Activated B cell treated with CpG ODN at 0.5 μM for 24 hours (primary cell): Measurements from ENCODE around the gene DNAI7. TPM values are rescaled to one million over a fixed set of nuclear protein-coding genes. Genes with fewer than 3 reads are reported as not detected.
A peak's percentile ranks its signal among the peaks of the same experiment; 100 is the strongest.

Experiments
- ATAC-seq: fragments of 200-7000 bp; cut with Tn5 transposase; one replicate; pipeline ENCODE4 v1.10.0; 2021; ENCODE audit warnings: low read depth, mild to moderate bottlenecking, moderate library complexity
- CTCF ChIA-PET: fragments of 350-600 bp; sonication (Branson Sonifier 250); formaldehyde crosslinking; loops from one replicate; lab custom pipeline; 2021; ENCODE audit warnings: antibody characterized with exemption; lab: Charles Lee
- POLR2A ChIA-PET: fragments of 350-600 bp; sonication (Branson Sonifier 250); formaldehyde crosslinking; loops from one replicate; lab custom pipeline; 2021; ENCODE audit warnings: antibody characterized with exemption; lab: Charles Lee
- DNase-seq: peaks from one replicate; pipeline ENCODE4 v3.0.0; 2022
- H3K27ac Mint-ChIP-seq: one replicate; pipeline ENCODE4 v1.8.0; 2020; ENCODE audit warnings: mixed read lengths
- H3K27me3 Mint-ChIP-seq: one replicate; pipeline ENCODE4 v1.8.0; 2021; ENCODE audit warnings: mixed read lengths
- H3K36me3 Mint-ChIP-seq: one replicate; pipeline ENCODE4 v1.8.0; 2021; ENCODE audit warnings: low read depth, mixed read lengths
- H3K4me1 Mint-ChIP-seq: one replicate; pipeline ENCODE4 v1.8.0; 2021; ENCODE audit warnings: mixed read lengths
- H3K4me3 Mint-ChIP-seq: one replicate; pipeline ENCODE4 v1.8.0; 2020; ENCODE audit warnings: mild to moderate bottlenecking, mixed read lengths
- H3K9me3 Mint-ChIP-seq: one replicate; pipeline ENCODE4 v1.8.0; 2020; ENCODE audit warnings: mixed read lengths
- intact Hi-C: fragments of 100-400 bp; cut with micrococcal nuclease; formaldehyde crosslinking; loops from one replicate; pipeline ENCODE4 v1.15.1; 2024
- total RNA-seq: library from RNA; stranded (reverse); gene quantifications from 2 replicates; pipeline ENCODE4 v1.2.3, GENCODE V29; 2022
- TF ChIP-seq, protein P1 (sequence below): fragments of 200-600 bp; IDR thresholded peaks from one replicate; pipeline ENCODE4 v1.8.0; 2022; ENCODE audit warnings: antibody characterized with exemption, mild to moderate bottlenecking

Gene DNAI7
- total RNA-seq, 1 donor from 2014 or later, result 0.27 TPM

DNA sequence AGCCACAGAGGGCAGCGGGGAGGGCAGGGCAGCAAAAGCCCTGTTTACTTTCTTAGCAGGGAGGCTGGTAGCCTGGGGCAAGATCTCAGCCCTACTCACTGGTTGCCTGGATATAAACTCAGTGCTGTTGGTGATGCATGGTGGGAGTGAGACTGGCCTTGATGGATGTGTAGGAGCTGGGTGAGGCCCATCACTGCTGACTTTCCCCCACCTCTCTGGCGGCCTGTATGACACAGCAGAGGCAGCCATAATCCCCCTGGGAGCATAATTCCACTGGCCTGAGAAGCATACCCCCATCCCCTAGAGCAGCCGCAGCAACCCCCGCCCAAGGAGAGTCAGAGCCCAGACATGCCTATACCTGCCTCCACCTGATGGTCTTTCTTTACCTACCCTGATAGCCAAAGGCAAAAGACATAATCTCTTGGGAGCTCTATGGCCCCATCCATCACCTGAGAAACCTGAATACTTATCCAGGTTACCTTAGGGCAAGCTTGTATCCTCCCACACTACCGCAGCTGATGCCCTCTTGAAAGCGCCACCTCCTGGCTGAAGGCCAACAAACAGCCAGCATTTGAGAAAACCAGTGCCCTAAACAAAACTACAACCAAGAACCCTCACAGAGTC, 59.3 kb downstream of the DNAI7 start:
- Mint-ChIP-seq H3K4me3 (no peak overlapping the region), H3K9me3 (peaks cover 14% of the 10 kb centered on the region), H3K36me3 (no peaks in the 10 kb centered on the region), H3K4me1 (no peaks in the 10 kb centered on the region), H3K27me3 (no peaks in the 10 kb centered on the region), H3K27ac (no peak overlapping the region)
- CTCF ChIA-PET, result interaction anchor here (1.2 to 1.6 kb wide), 3 partner anchors 9 to 143 kb away, joined by 3 to 5 read pairs (median 3); no protein-coding TSS in a partner anchor
- TF ChIP-seq, protein P1, sequence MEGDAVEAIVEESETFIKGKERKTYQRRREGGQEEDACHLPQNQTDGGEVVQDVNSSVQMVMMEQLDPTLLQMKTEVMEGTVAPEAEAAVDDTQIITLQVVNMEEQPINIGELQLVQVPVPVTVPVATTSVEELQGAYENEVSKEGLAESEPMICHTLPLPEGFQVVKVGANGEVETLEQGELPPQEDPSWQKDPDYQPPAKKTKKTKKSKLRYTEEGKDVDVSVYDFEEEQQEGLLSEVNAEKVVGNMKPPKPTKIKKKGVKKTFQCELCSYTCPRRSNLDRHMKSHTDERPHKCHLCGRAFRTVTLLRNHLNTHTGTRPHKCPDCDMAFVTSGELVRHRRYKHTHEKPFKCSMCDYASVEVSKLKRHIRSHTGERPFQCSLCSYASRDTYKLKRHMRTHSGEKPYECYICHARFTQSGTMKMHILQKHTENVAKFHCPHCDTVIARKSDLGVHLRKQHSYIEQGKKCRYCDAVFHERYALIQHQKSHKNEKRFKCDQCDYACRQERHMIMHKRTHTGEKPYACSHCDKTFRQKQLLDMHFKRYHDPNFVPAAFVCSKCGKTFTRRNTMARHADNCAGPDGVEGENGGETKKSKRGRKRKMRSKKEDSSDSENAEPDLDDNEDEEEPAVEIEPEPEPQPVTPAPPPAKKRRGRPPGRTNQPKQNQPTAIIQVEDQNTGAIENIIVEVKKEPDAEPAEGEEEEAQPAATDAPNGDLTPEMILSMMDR, result no peak
- DNase-seq (no peak), ATAC-seq (no peak)
- POLR2A ChIA-PET, result interaction anchor here (0.6 kb wide), 1 partner anchor 142 kb away, joined by 3 read pairs; no protein-coding TSS in a partner anchor
- intact Hi-C loops, result no loop called here

DNA sequence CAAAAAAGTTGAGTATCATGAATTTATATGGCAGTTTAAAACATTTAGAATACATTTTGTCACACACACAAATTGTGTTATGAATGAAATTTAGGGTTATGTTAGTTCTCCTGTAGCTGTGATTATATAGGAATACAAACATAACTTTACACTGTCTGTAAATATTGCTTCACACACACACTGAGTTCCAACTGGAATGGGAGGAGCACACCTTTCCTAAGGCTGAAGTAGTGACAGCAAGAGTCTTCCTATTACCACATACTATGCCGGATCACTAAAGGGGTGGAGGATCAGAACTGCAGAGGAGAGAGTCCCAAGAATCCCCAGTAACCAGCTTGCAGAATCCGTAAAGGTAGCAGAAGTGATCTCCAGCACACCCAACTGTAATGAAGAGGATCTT, 63.7 kb downstream of the DNAI7 start:
- H3K4me1 Mint-ChIP-seq, result peaks cover 7% of the 10 kb centered on the region
- no peak for ATAC-seq
- no peaks in the 10 kb centered on the region for H3K27me3 Mint-ChIP-seq
- no peak overlapping the region for H3K4me3 Mint-ChIP-seq
- ChIA-PET POLR2A (interaction anchor here (0.6 kb wide), 1 partner anchor 147 kb away, joined by 11 read pairs; no protein-coding TSS in a partner anchor), CTCF (interaction anchor here (0.8 to 8.2 kb wide), 8 partner anchors 13 to 171 kb away, joined by 3 to 117 read pairs (median 4); no protein-coding TSS in a partner anchor)
- no peak overlapping the region for H3K27ac Mint-ChIP-seq
- no peak for DNase-seq
- TF ChIP-seq, protein P1, result no peak
- no peaks in the 10 kb centered on the region for H3K9me3 Mint-ChIP-seq
- intact Hi-C loops, result loop anchor here (2.0 to 5.0 kb wide), 2 partner anchors 24 to 1924 kb away; no protein-coding TSS in a partner anchor
- no peaks in the 10 kb centered on the region for H3K36me3 Mint-ChIP-seq

DNA sequence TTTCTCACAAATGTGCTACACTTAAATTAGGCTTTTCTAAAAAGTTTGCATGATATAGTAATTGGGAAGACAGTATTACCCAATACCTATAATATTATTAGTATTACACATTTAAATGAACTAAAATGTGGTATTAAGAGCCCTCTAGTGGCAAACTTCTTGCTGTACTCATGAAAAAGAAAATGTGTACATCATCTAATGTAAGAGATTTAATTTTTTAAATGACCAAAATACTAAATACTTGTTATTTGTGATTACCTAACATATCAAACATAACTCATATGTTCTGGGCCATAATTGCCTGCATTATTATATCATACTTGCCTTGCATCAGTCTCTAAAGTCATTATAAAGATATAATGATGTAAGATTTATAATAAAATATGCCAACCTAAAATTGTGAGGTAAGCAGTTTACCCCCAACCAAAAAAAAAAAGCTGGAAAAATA, 64.2 kb downstream of the DNAI7 start:
- intact Hi-C loops, result loop anchor here (1.0 to 5.0 kb wide), 9 partner anchors 24 to 1923 kb away; a partner anchor contains a TSS
- no peak overlapping the region for H3K4me3 Mint-ChIP-seq
- H3K27ac Mint-ChIP-seq, result no peak overlapping the region
- TF ChIP-seq, protein P1, result no peak
- H3K4me1 Mint-ChIP-seq, result peaks cover 7% of the 10 kb centered on the region
- ChIA-PET CTCF (interaction anchor here (0.7 to 8.2 kb wide), 9 partner anchors 12 to 1601 kb away, joined by 3 to 117 read pairs (median 4); no protein-coding TSS in a partner anchor), POLR2A (no interaction called here)
- DNase-seq (no peak), ATAC-seq (peak; percentile 54)
- no peaks in the 10 kb centered on the region for H3K36me3 Mint-ChIP-seq
- no peaks in the 10 kb centered on the region for H3K27me3 Mint-ChIP-seq
- H3K9me3 Mint-ChIP-seq, result no peaks in the 10 kb centered on the region

DNA sequence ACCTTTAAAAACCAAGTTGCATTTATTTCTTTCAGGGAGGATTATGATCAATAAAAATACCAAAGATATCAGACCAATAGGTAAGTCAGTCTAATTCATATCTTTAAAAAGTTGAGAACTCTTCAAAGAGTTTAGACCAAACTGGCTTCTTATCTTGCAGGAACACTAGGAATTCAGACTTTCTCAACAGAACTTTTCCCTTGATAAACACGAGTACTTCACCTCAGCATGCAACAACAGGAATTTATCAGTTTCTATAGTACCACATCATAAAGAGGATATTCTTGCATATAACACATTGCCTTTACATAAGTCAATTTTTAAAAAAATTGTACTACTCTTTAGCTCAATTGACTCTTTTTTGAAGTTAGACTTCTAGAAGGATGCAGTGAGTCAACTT, 68.2 kb downstream of the DNAI7 start:
- ChIA-PET POLR2A (interaction anchor here (0.5 kb wide), 2 partner anchors 131 to 132 kb away, joined by 3 to 5 read pairs; no protein-coding TSS in a partner anchor), CTCF (interaction anchor here (0.7 to 8.2 kb wide), 5 partner anchors 8 to 261 kb away, joined by 3 to 117 read pairs (median 3); no protein-coding TSS in a partner anchor)
- H3K9me3 Mint-ChIP-seq, result no peaks in the 10 kb centered on the region
- ATAC-seq (no peak), DNase-seq (no peak)
- peaks cover 7% of the 10 kb centered on the region for H3K4me1 Mint-ChIP-seq
- no peaks in the 10 kb centered on the region for H3K27me3 Mint-ChIP-seq
- intact Hi-C loops, result no loop called here
- H3K36me3 Mint-ChIP-seq, result no peaks in the 10 kb centered on the region
- TF ChIP-seq, protein P1, result no peak
- H3K27ac Mint-ChIP-seq, result no peak overlapping the region
- no peak overlapping the region for H3K4me3 Mint-ChIP-seq

DNA sequence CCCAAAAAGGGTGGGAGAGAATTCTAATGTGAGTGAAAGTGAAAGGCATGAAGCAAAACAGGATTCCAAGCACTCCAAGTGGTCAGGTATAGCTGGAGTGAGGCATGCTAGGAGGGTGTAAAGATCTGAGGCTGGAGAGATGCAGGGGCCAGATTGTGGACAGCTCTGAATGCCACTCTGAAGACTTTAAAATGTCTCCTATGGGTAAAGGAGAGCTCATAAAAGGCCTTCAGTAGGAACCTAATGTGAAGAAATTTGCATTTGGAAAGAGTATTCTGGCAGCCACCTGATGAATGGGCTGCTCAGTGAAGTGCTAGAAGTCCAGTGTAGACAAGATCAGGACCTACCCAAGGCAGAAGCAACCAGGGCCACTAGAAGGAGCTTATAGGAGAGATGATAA, 68.9 kb downstream of the DNAI7 start:
- H3K4me3 Mint-ChIP-seq, result no peak overlapping the region
- no peaks in the 10 kb centered on the region for H3K27me3 Mint-ChIP-seq
- ATAC-seq (no peak), DNase-seq (no peak)
- no peaks in the 10 kb centered on the region for H3K9me3 Mint-ChIP-seq
- ChIA-PET CTCF (interaction anchor here (0.7 to 8.2 kb wide), 5 partner anchors 9 to 165 kb away, joined by 3 to 117 read pairs (median 3); no protein-coding TSS in a partner anchor), POLR2A (interaction anchor here (0.5 kb wide), 1 partner anchor 131 kb away, joined by 3 read pairs; no protein-coding TSS in a partner anchor)
- TF ChIP-seq, protein P1, result no peak
- H3K36me3 Mint-ChIP-seq, result no peaks in the 10 kb centered on the region
- no peak overlapping the region for H3K27ac Mint-ChIP-seq
- peaks cover 7% of the 10 kb centered on the region for H3K4me1 Mint-ChIP-seq
- intact Hi-C loops, result no loop called here
